Embryonic facial prominence (tissue), 1 donor: Measurements from ENCODE around the gene PACRG.

Experiments used
- DNase-seq: peaks from one replicate; pipeline ENCODE4 v3.0.0-alpha.2; 2016; ENCODE audit errors: extremely low spot score

Gene PACRG

GRCh38 chr6:162778603-162779002 is 50.8 kb downstream of the PACRG start:
- DNase-seq: no peak

- DNase-seq: no peak
Measured at GRCh38 chr6:162785632-162786242, 58.0 kb downstream of the PACRG start.

DNA sequence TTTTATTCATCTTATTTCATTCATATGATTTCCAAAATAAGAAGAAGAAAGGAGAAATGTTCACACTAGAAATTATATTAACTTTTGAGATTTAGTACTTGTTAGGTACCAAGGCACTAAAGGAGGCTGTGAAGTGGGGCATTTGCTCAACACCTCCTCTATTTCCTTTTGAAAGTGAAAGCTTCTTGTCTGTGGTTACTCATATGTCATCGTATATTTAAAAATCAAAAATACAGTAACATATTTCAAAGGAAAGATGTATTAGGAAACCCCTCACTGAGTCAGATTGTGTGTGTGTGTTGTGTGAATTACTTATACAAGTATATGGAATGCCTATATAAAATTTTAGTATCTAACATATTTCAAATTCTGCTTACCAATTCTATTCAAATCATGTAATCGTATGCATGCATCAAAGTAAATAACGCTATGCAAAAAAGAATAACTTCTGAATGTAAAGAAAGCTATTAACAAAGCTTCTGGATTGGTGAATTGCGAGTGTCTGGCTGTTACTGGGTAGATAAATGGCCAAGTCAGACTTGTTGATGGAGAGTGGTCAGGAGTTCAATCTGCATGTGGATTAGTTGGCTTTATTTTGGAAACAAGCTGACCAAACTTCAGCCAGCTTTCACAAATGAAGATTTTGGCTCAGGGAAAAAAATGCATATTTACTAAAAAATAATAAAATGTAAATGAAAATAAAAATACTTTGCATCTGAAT is 70.9 kb downstream of the PACRG start:
- no peak for DNase-seq

GRCh38 chr6:162814426-162814973 is 86.7 kb downstream of the PACRG start:
- DNase-seq: no peak

- no peak for DNase-seq
Measured at GRCh38 chr6:162817196-162817595, 89.4 kb downstream of the PACRG start.

DNA sequence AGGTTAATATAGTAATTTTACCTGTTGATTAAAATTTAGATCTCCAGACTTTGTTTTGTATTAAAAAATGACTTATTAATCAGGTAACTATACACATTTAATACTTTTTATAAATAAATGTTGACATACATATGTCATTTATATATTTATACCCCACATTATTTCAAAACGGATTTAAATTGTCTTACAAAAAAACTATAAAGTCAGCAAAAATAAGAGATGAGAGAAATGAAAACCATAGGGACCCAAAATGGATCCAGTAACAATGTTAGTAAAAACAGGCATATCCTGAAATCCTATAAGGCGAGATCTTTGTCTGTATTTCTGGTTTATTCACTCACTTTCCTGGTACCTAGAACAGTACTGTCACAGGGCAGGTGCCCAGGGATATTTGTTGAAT is 91.5 kb downstream of the PACRG start:
- no peak for DNase-seq

DNA sequence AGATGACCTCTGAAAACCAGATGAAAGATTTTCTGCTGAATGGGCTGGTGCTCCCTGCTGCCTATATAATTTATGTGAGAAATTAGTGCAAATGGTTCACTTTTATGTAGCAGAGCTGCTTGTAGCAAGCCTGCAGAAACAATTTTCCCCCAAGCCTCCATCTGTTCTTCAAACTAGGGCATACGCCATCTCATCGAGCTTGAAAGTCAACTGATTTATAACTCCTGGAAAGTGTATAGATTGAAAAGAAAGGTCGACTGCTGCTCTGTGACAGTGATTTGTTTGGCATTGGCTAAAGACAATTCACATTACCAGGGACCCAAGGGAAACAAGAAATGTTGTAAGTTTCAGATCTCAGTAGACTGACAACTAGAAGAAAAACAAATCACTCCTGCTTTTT is 93.3 kb downstream of the PACRG start:
- DNase-seq: no peak

- no peak for DNase-seq
Measured at GRCh38 chr6:162825597-162825996, 97.8 kb downstream of the PACRG start.

GRCh38 chr6:162829013-162829742 is 101.4 kb downstream of the PACRG start:
- no peak for DNase-seq

DNA sequence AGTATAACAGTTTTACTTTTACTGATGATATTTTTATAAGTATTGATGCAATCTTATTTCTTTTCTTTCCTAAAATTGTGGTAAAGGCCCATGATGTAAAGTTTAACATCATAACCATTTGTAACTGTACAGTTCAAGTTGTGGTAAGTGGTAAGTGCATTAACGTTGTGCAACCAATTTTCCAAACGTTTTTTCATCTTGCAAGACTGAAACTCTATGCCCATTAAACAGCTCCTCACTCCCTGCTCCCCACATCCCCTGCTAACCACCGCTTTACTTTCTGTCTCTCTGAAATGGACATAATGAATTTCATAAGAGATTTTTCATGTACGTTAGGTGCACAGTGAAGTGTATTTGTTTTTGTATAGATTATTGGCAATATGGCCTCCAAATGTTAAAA is 106.0 kb downstream of the PACRG start:
- no peak for DNase-seq

DNA sequence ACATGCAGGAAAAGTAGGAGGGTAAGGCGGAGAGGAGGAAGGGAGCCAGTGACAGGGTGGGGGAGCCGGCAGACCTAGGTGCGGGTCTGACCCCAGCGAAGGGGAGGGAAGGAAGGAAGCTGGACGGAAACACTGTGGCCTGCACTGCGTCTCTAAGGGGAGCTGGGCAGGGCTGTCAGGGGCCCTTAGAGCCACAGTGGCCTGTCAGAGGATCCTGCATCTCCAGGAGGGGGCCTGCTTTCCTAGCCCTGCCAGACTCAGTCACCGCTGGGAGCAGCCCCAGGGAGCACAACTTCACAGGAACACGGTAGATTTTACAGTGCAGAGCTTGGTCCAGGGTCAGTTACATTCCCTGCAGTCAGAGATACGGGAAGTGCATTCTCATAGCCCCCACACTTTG is 118.2 kb downstream of the PACRG start:
- no peak for DNase-seq

- no peak for DNase-seq
Measured at GRCh38 chr6:162846723-162847122, 118.9 kb downstream of the PACRG start.

GRCh38 chr6:162849269-162849668 is 121.5 kb downstream of the PACRG start:
- DNase-seq: no peak

GRCh38 chr6:162852192-162852591 is 124.4 kb downstream of the PACRG start:
- DNase-seq: no peak

GRCh38 chr6:162852840-162853577 is 125.2 kb downstream of the PACRG start:
- no peak for DNase-seq

DNA sequence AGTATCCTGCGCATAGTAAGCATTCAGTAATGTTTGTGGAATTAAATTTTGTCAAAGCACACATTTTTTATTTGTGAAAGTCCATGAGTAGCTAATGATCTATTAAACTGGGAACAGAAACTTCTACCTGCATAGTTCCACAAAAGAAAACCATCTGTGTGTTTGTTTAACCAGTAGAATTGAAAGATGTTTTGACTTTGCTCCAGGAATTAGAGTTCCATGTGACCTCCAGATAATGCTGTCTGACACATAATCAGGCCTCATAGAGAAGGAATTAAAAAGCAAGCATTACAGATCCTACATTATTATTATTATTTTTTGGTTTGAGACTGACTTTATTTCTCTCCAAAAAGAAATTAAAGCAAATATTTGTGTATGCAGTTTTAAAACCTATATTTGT is 126.5 kb downstream of the PACRG start:
- DNase-seq: no peak

GRCh38 chr6:162854734-162855191 is 127.0 kb downstream of the PACRG start:
- DNase-seq: no peak

DNA sequence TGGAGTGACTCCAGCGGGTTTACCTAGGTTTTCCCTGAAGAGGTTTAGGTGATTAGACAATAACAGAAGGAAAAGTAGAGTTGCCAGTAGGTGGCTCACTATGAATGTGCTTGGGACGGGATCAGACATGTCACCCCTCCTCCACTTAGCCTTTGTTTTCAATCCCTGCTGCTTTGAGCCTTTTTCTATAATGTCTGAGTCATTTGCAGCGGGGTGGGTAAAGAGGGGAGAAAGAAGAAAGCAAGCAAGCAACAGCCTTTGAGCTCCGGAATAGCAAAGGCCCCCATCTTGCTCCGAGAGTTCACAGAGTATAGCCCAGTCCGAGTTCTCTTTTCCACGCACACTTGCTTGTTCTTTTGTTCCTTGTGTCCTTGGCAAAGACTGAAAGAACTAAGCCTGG is 129.1 kb downstream of the PACRG start:
- peak; percentile 78 for DNase-seq

DNA sequence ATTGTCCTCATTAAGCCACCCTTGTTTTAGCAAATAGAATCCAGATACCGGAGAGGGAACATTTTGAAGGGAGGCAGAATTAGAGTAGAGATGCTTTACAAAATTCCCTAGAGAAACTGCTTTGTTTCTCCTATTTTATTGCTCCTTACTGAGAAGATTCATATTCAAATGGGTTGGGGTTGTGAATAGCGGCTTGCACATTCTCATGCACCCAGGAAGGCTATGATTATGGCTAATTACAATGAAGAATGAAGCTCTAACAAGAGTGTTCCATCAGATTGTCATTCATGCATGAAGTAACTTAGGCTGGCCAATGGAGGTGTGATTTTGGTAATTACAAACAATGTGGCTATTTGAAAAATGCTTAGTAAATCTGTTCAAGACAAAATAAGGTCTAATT is 129.6 kb downstream of the PACRG start:
- DNase-seq: no peak

DNA sequence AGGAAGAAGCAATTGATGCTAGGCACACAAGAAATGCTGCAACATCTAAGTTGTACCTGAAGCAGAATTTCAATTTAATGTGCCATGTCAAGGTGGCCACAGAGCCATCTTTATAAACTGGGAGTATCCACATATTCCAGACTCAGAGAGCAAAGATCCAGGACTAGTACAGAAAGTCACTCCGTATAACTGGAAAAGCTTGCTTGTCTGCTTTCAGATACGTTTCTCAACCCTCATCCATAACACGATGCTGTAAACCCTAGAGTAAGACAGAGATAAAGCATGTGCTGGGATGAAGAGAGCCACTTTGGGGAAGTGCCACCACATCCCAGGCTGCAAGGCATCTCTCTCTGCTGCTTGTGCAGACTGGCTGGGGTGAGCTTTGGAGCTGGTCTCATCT is 134.7 kb downstream of the PACRG start:
- DNase-seq: no peak

DNA sequence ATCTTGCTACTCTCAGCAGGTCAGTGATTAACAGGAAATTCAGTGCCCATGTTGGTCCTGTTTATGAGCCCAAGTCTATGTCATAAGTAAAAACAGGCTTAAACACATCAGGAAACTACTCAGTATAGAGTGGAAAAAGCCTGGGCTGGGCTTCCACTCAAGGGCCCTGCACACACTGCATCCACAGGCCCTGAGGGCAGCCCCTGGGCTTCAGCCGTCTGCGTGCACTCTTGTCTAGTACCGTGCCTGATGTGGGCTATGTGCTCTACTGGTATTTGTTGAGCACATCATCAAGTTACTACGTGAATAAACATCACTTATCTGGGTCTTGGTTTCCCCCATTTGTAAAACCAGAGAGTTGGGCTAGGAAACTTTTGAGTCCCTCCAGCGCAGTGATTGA is 135.2 kb downstream of the PACRG start:
- DNase-seq: no peak

GRCh38 chr6:162863821-162864220 is 136.0 kb downstream of the PACRG start:
- no peak for DNase-seq
